ENCODE data around the gene BACH2. TPM values are rescaled to one million over a fixed set of nuclear protein-coding genes. Genes with fewer than 3 reads are reported as not detected.

The BACH2 gene
- total RNA-seq, 1 experiment from 2014 or later, result 3.3 TPM

GRCh38 chr6:89934685-89935366 lies 361.8 kb downstream of the BACH2 start:
- Histone ChIP-seq H2AFZ (ENCODE audit: low read depth, low read length, poor library complexity, severe bottlenecking) (no peak overlapping the region), H3K9me3 (ENCODE audit: control insufficient read depth in 1 of 2, insufficient read depth in 1 of 2, low read depth in 1 of 2, low read length in 2 of 2) (no peaks in the 10 kb centered on the region), H3K9ac (ENCODE audit: low read length) (no peak overlapping the region), H3K4me1 (ENCODE audit: control insufficient read depth in 1 of 2, insufficient read depth in 2 of 2, low read length in 2 of 2) (no peaks in the 10 kb centered on the region), H4K20me1 (ENCODE audit: insufficient read depth) (no peaks in the 10 kb centered on the region), H3K4me2 (ENCODE audit: low read length) (no peak overlapping the region), H3K79me2 (ENCODE audit: insufficient read depth, low read length) (no peaks in the 10 kb centered on the region), H3K4me3 (replicated peaks in 1 of 2; ENCODE audit: low read depth in 1 of 2, low read length in 2 of 2) (no peak overlapping the region), H3K27ac (ENCODE audit: low read depth, low read length) (no peak overlapping the region), H3K27me3 (ENCODE audit: insufficient read depth, low read length) (no peaks in the 10 kb centered on the region), H3K9me2 (ENCODE audit: insufficient read depth) (no peaks in the 10 kb centered on the region), H3K36me3 (ENCODE audit: control insufficient read depth in 1 of 2, insufficient read depth in 2 of 2, low read length in 2 of 2) (no peaks in the 10 kb centered on the region)
- intact Hi-C loops (cut with micrococcal nuclease), result no loop called here
- ATAC-seq, result peak; percentile 67; the same call in 1 of the 2 replicates
- POLR2A ChIA-PET, result no interaction called here
- RAD21 ChIA-PET (ENCODE audit: low non-redundant PET in 1 of 2, low total read pairs in 2 of 2, uncharacterized antibody in 2 of 2, unreplicated experiment in 2 of 2), result no interaction called here
- no TSS peak for BruUV-seq (replicated peaks)
- DNase-seq (ENCODE audit: low read depth, low spot score), result no peak
- no peak for TF ChIP-seq JUND (IDR thresholded peaks at IDR 0.05)
- TF ChIP-seq RAD21 (IDR thresholded peaks at IDR 0.05; ENCODE audit: low read depth), result no peak
- TF ChIP-seq ELF1 (IDR thresholded peaks at IDR 0.05; ENCODE audit: borderline replicate concordance, low read depth), result no peak
- TF ChIP-seq, protein P1, sequence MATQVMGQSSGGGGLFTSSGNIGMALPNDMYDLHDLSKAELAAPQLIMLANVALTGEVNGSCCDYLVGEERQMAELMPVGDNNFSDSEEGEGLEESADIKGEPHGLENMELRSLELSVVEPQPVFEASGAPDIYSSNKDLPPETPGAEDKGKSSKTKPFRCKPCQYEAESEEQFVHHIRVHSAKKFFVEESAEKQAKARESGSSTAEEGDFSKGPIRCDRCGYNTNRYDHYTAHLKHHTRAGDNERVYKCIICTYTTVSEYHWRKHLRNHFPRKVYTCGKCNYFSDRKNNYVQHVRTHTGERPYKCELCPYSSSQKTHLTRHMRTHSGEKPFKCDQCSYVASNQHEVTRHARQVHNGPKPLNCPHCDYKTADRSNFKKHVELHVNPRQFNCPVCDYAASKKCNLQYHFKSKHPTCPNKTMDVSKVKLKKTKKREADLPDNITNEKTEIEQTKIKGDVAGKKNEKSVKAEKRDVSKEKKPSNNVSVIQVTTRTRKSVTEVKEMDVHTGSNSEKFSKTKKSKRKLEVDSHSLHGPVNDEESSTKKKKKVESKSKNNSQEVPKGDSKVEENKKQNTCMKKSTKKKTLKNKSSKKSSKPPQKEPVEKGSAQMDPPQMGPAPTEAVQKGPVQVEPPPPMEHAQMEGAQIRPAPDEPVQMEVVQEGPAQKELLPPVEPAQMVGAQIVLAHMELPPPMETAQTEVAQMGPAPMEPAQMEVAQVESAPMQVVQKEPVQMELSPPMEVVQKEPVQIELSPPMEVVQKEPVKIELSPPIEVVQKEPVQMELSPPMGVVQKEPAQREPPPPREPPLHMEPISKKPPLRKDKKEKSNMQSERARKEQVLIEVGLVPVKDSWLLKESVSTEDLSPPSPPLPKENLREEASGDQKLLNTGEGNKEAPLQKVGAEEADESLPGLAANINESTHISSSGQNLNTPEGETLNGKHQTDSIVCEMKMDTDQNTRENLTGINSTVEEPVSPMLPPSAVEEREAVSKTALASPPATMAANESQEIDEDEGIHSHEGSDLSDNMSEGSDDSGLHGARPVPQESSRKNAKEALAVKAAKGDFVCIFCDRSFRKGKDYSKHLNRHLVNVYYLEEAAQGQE (IDR thresholded peaks at IDR 0.05; ENCODE audit: low read depth), result no peak
- TF ChIP-seq, protein P2, sequence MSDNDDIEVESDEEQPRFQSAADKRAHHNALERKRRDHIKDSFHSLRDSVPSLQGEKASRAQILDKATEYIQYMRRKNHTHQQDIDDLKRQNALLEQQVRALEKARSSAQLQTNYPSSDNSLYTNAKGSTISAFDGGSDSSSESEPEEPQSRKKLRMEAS (IDR thresholded peaks at IDR 0.05), result no peak
- no peak for TF ChIP-seq YY1 (IDR thresholded peaks at IDR 0.05; ENCODE audit: extremely low read depth, insufficient replicate concordance, low read depth, low read length)
- TF ChIP-seq EZH2phosphoT487 (IDR thresholded peaks at IDR 0.05; ENCODE audit: borderline replicate concordance), result no peak
- CTCF ChIA-PET, result no interaction called here

All from HCT116 (cell line).